DMS79 (cell line): ENCODE measurements around the gene RHBDD2.
A peak's percentile ranks its signal among the peaks of the same experiment; 100 is the strongest.
"Not testable (repeated sequence)": the region's sequence is repeated elsewhere in the genome, so short reads cannot be mapped to it uniquely, and the experiment has no call there.

Experiments
- DNase-seq: peaks from one replicate; lab custom pipeline; 2025; lab: John Stamatoyannopoulos, UW

The RHBDD2 gene

DNA sequence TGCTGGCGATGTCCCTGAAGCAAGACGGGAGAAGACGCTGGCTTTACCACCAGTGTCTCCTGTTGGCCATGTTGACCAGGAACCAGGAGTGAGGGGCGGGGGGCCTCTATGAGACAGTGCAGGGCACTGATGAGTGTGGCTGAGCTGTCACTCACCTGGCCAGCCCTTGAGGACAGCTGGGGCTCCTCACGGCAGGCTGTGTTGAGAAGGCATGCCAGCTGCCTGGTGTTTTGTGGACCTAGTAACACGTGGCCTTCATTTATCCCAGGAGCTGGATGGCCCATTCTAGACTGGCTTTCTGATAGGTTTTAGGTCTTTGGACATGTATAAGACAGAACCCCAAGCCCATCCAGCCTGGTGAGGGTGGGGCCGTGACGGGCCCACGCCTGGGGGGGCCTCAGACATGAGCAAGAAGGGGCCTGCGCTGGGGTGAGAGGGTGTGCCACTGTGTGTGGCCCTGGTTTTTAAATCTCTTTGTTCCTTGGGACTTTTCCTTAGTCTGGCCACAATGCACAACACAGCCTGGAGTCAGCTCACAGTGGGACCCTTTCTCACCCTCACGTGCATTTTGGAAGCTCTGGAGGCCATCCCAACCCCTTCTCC lies 10.5 kb downstream of the RHBDD2 start:
- no peak for DNase-seq

DNA sequence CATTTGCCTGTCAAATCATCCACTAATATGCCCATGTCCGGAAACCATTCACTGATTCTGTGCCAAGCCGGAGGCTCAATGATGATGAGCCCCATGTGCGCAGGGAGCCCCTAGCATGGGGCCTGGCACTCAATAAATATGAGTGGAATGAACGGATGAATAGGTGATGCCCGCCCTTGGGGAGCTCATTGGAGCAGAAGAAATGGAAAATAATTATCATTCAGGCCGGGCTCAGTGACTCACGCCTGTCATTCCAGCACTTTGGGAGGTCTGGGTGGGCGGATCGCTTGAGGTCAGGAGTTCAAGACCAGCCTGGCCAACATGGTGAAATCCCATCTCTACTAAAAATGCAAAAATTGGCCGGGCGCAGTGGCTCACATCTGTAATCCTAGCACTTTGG lies 11.0 kb downstream of the RHBDD2 start:
- DNase-seq, result no peak

DNA sequence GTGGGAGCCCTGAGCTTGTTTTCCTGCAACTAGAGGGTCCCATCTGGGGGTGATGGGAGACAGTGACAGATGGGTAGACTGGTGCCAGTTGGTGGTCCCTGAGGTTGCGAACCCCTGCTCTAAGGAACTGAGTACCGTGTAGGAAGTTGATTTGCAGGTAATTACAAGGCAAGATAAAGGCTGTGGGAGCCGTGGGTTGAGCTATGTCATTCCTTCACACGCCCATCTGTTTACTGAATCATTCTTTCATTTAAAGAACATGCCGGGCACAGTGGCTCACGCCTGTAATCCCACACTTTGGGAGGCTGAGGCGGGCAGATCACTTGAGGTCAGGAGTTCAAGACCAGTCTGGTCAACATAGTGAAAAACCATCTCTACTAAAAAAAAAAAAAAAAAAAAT lies 12.4 kb downstream of the RHBDD2 start:
- DNase-seq, result not testable (repeated sequence)

DNA sequence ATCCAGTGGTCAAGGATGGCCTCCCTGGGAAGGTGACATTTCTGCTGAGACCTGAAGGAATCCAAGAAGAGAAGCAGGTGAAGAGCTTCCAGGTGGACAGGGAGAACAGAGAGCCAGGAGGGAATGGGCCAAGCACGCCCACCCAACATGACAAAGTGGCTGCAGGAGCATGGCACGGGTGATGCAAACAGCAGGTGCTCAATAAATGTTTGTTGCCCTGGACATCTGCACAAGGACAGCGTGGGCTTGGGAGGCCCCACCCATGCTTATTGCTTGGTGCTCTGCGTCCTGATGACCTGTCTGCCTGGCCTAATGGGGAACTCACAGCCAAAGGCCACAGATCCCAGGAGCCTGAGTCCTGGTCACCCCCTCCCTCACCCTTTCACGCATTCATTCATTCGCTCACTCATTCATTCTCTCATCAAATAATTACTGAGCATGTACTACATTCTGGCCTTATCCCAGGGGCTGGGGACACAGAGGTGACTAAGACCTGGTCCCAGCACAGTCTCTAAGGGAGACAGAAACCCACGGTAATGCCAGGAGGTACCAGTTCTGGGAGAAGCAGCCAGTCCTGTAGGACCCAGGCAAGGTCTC lies 13.1 kb downstream of the RHBDD2 start:
- no peak for DNase-seq

GRCh38 chr7:75892634-75893272 lies 13.9 kb downstream of the RHBDD2 start:
- peak; percentile 97 for DNase-seq

DNA sequence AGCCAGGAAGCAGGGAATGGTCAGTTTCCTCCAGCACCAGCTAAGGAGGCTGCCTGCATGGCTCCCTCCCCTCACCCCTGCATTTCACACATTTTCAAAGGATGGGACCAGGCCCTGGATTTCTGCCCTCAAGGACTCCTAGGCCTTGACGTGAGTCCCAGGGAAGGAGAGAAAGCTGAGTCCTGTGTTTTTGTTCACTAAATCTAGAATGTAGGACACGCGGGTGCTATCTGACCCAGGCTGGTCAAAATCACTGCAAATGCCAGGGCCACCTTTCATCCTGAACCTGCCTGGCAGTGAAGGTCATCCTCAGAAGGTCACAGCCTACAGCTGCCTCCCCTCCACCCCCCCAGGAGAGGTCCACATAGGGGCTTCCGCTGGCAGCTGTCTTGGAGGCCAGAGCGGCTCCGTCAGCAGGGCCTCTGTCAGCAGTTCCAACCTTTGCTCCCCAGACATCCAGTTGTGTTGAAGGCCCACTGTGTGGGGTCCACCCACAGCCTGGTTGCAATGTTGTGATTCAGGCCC lies 18.0 kb downstream of the RHBDD2 start:
- no peak for DNase-seq

DNA sequence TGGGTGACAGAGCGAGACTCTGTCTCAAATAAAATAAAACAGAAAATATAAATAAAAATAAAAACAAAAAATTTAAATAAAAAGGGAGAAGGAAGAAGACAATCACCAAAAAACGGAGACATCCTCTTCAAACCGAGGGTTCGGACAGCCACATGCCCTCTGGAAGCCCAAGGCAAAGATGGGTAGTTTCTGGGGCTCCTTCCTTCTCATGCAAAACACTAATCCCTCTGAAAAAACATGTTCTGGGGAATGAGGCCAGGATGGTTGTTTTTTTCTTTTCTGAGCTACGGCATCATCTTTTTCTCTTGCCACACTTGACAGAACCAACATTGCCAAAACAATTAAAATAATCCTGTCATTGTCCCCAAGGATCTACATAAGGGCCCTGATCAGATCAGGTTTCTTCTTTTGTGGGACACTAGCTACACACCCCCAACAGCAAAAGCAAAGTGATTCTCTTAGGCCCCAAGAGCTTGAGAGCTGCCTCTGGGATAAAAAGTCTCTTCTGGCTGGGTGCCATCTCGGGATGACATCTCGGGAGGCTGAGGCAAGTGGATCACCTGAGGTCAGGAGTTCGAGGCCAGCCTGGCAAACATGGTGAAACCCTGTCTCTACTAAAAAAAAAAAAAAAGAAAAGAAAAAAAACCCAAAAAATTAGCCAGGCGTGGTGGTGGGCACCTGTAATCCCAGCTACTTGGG lies 21.9 kb downstream of the RHBDD2 start:
- DNase-seq, result peak; percentile 70

GRCh38 chr7:75905785-75906604 lies 27.2 kb downstream of the RHBDD2 start:
- peak; percentile 63 for DNase-seq

DNA sequence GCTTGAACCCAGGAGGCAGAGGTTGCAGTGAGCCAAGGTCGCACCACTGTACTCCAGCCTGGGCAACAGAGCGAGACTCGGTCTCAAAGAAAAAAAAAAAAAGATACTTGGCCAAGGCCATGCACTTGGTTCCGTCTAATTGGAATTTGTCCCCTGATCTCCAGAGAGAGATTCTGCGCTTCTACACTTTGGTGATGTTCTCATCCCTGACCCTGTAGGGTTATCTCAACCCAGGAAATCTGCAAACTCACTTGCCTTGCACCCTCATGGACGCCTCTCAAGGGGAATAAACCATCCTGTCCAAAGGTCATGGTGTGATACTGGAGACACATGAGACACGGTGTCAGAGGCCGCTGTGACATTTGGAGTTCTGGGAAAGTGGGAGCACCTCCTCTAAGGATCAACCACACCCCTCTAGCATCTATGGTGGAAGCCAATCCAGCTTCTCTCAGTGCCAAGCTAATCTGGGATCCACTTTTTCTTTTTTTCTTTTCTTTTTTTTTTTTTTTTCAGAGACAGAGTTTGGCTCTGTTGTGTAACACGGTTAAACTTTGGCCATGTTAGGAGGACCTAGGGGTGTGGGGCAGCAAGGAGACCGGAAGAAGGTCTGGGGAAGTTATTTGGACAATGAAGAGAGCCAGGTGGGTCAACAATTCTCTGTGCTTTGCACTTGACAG lies 28.3 kb downstream of the RHBDD2 start:
- no peak for DNase-seq

DNA sequence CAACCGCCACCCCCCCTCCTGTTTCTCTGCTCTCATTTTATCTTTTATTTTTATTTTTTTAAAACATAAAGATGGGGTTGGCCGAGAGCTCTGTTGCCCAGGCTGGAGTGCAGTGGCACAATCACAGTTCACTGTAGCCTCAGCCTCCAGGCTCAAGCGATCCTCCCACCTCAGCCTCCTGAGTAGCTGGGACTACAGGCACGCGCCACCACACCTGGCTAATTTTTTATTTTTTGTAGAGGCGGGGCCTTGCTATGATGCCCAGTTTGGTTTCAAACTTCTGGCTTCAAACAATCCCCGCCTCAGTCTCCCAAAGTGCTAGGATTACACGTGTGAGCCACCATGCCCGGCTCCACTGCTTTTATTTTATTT lies 28.8 kb downstream of the RHBDD2 start:
- DNase-seq, result not testable (repeated sequence)

DNA sequence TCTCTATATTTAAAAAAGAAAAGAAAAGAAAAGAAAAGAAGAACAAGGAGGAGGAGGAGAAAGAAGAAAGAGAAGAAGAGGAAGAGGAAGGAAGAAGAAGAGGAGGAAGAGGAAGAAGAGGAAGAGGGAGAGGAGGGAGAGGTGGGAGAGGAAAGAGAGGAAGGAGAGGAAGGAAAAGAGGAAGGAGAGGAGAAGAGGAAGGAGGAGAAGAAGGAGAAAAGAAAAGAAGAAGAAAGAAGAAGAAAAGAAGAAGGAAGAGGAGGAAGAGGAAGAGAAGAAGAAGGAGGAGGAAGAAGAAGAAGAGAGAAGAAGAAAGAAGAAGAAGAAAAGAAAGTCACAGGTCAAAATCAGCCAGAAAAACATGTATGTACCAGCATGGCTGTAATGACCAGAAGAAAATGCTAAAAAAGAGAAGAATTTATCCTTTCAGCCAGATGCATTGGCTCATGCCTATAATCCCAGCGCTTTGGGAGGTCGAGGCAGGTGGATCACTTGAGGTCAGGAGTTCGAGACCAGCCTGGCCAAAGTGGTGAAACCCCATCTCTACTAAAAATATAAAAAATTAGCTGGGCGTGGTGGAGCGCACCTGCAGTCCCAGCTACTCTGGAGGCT lies 30.8 kb downstream of the RHBDD2 start:
- DNase-seq, result no peak

DNA sequence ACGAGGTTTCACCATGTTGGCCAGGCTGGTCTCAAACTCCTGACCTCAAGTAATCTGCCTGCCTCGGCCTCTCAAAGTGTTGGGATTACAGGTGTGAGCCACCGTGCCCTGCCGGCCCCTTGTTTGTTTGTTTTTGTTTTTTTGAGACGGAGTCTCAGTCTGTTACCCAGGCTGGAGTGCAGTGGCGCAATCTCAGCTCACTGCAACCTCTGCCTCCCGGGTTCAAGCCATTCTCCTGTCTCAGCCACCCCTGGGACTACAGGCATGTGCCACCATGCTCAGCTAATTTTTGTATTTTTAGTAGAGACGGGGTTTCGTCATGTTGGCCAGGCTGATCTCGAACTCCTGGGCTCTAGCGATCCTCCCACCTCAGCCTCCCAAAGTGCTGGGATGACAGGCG lies 32.4 kb downstream of the RHBDD2 start:
- not testable (repeated sequence) for DNase-seq

GRCh38 chr7:75913437-75913836 lies 34.6 kb downstream of the RHBDD2 start:
- no peak for DNase-seq

DNA sequence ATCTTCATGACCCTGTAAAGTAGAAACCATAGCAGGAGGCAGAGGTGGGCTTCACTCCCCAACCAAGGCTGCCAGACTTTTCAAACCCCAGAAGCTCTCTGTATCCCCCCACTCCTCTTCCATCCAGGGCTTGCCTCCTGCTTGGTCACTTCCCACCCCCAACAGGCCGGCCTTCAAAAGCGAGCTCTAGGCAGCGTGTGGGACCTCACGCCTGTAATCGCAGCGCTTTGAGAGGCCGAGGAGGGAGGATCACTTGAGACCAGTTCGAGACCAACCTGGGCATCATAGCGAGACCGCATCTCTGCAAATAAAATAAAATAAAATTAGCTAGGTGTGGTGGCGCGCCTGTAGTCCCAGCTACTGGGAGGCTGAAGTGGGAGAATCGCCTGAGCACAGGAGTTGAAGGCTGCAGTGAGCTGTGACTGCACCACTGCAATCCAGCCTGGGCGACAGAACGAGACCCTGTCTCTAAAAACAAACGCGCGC lies 35.4 kb downstream of the RHBDD2 start:
- DNase-seq, result no peak

DNA sequence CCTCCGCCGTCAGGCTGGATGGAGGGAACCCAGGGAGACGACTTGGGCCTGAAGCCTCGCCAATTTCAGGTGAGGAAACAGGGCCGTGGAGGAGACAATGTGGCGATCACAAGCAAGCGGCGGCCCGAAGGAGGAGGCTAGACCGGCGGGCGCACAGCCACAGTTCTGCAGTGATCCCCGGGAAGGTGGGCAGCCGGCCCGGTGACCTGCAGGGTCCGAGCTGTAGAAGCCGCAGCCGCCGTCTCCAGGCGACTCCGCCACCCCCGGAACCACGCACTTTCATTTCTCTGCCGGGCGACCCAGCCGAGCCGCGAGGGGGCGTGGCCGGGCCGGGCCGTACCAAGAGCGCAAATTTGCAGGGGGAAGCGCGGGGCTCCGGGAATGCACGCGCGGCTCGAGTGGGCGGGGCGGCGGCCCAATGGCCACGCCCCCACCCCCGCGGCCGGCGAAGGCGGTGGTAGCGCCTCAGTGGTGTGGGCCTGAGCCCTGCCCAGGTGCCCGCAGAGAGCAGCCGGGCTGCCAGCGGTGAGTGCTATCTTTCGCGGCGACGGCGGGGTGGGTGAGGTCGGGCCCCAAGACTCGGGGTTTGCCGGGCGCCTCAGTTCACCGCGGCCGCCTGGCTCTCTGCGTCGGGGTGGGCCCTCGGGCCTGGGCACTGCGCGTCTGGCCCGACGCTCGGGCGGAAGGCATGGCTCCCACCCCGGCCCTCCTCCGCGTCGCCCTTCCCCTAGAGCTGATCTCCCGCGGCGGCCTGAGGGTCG lies 36.0 kb downstream of the RHBDD2 start, which contains the start of gene POR:
Gene POR, plus strand, starts transcription at position 501 of the 761 bp plus-strand sequence. CDS start 38,847 bp downstream, outside the sequence.
- DNase-seq, result peak; percentile 78

- no peak for DNase-seq
Observed at GRCh38 chr7:75915416-75916156, 36.8 kb downstream of the RHBDD2 start.

- no peak for DNase-seq
Observed at GRCh38 chr7:75916259-75916658, 37.4 kb downstream of the RHBDD2 start.

DNA sequence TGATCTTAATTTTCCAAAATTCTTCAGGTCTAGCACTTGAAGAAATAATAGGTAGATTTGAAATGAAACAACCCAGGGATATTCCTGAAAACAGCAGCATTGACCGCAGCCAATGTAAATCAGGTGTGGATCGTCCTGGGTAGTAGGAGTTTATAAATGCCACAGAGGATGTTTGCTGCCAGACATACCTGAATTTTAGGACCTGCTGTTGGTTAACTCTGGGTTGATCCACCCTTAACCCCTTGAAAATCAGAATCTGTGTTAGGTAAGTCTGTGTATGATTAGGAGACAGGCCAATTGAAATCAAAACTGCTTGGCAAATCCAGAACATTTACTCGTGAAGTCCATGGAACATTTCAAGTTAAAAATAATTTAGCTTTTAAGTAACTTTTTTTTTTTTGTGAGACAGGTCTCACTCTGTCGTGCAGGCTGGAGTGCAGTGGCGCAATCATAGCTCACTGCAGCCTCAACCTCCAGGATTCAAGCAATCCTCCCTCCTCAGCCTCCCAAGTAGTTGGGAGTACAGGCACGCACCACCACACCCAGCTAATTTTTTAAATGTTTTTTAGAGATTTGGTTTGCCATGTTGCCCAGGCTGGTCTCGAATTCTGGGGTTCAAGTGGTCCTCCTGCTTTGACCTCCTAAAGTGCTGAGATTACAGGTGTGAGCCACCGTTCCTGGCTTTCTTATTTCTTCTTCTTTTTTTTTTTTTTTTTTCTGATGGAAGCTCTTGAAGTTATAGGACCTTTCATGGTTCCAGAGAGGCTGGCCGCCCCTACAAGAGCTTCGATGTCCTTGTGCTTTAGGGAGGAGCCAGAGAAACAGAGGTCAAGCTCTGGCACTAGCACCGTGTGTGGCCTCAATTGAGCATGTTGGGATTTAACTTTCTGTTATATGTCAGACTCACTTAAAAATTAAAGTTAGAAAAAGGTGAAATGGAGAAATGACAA lies 38.1 kb downstream of the RHBDD2 start:
- DNase-seq, result no peak
